ENCODE measurements around the gene CYB561D2.

CYB561D2 gene

DNA sequence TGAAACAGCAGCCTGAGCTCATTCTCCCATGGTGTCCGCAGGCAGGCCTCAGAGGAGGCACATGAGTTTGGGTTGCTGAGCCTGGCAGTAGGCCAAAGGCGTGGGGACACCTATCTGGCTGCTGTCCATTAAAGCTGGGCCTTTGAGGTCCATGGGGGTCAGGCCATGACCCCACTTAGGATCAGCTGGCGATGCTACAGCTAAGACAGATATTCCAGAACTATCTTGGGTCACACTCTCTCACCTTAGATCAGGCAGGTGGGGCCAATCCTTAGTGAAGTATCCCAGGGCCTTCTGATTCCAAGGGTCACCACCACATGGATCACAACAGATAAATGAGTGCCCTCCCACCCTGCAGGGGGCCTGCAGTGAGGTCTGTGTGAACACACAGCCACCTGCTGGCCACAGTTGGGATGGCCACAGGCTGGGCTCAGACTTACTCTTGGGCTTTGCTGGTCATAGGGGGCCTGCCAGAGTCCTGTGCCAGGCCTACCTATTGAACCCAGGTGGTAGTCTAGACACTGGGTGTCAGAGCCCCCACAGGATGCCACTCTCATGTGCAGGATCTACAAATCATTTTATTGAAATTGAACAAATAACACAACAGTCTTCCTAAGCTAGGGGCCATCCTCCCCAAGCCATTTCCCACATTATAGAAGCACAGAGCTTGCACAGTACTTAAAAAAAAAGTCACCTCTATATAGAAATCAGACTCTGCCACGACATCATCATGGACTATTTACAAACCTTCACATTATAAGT lies 26.1 kb upstream of the CYB561D2 start:
- DNase-seq, result peak; percentile 85

DNA sequence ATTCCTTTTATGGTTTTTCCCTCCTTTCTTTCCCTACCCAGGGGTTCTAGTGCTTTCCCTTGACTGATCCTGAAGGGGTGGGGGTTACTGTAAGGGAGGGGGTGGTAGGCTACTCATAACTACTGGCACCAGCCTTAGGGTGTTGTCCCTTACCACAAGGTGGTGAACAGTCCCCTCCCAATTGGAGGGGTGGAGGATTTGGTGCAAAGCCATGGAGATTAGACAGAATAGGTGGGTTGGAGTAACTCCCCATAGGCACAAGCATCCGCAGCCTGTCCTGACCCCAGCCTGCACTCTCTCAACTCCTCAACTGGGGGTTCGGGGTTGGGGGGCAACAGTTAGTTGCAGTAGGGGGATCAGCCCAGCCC lies 25.6 kb upstream of the CYB561D2 start:
- DNase-seq, result no peak

DNA sequence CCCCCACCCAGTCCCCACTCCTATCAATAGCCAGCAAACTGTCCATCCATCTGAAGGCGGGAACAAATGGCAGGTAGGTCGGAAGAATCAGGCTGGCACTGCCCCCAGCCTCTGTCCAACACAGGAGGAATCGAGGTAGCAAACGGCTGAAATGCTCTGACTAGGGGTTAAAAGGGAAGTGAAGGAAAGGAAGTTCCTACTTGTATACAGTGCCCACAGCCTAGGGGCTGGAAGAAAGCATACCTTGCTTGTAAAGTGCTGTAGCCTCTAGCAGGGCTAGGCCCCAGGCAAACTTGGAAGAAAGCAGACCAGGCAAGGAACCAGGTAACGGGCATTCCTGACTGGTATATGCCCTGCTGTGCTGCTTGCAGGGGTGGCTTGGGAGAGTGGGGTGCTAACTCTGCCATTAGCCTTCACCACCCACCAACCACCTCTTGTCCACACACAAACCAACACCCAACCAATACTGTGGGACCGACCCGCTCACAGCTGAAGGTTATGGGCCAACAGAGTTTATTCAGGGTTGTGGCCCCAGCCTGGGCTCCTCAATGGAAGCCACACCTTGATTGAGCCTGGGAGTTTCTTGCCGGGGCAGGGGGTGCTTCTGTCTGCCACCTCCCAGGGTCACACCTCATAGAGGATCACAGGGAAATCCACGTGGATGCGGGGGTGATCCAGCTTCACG lies 25.0 kb upstream of the CYB561D2 start:
- DNase-seq, result no peak

DNA sequence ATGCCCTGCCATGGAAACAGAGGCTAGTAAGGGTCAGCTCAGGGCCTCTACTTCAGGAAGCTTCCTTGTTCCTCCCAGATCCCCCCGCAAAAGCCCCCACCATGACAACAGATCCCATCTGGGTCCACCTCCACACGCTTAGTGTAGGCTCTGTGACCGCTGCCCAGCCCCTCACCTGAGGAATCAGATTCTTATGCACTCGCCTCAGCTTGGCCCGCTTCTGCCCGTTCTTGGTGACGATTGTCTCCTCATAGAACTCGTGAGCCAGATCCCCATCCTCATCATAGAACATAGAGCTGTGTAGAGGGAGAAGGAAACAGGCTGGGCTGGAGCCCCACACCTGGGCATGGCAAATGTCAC lies 24.5 kb upstream of the CYB561D2 start:
- DNase-seq, result no peak

- DNase-seq, result no peak
Measured at GRCh38 chr3:50327129-50327528, 23.5 kb upstream of the CYB561D2 start.

GRCh38 chr3:50327943-50328691 lies 22.5 kb upstream of the CYB561D2 start, which contains the start of gene TUSC2:
Gene TUSC2 (minus strand): TSS chr3:50328223. CDS start chr3:50328099, 124 bp downstream.
- peak; percentile 96 for DNase-seq

DNA sequence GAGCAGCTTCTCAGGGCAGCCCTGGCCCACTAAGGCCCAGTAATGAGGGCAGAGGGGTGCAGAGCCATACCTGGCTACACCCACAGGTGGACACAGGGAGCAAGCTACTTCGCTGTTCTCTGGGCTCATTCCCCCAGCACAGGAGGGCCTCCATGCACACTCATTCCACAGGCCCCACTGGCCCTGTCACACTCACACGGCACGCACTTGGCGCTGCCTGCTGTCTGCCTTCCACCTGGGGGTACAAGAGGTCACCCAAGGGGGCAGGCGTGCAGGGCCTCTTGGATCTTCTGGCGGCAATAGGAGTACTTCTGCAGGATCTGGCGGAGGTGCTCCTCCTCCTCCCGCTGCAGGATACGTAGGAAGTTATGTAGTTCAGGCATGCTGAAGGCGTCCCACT lies 20.3 kb upstream of the CYB561D2 start:
- DNase-seq, result no peak

DNA sequence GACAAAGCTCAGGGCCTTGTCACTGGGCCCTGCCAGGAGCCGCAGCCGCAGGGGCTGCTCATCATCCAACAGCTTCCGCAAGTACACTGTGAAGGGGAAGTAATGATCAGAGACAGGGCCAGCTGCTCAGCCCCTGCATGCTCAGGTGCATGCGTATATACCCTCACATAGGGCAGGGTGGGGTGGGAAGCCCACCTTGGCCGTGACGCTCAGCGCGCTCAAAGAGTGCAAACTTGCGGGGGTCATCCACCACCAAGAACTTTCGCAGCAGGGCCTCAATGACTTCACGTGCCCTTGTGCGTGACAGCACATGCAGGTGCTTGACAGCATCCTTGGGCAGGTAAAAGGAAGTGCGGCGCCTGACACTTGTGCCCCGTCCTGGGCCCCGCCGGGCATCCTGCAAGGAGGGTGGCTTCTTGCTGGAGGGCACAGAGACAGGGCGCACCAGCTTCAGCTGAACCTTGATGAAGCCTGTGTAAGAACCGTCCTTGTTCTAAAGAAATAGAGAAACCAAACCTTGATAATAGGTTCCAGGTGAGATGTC lies 19.2 kb upstream of the CYB561D2 start:
- no peak for DNase-seq

DNA sequence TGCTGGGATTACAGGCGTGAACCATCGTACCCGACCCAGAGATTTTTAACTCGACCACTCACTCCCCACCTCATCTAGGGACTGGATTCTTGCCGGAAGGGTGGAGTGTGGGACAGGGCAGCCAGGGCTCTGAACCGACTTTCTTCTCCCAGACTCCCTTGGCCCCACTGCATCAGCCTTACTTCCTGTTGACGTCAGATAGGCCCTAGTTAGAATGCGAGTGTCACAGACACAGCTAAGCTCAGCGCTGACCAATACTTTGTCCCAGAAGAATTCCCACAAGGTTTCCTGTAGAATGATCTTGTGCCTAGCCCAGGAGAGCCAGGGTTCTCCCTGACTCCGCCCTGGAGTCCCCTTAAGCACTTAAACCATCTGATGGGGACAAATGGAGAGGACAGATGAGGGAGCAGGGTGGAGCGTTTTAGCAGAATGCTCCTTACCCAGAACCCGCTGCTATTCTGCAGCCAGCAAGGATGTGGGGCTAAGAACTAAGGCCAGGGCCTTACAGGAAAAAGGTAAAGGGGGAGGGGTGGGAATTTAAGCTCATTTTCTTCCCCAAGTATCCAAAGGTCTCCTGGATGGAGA lies 16.8 kb upstream of the CYB561D2 start:
- no peak for DNase-seq

DNA sequence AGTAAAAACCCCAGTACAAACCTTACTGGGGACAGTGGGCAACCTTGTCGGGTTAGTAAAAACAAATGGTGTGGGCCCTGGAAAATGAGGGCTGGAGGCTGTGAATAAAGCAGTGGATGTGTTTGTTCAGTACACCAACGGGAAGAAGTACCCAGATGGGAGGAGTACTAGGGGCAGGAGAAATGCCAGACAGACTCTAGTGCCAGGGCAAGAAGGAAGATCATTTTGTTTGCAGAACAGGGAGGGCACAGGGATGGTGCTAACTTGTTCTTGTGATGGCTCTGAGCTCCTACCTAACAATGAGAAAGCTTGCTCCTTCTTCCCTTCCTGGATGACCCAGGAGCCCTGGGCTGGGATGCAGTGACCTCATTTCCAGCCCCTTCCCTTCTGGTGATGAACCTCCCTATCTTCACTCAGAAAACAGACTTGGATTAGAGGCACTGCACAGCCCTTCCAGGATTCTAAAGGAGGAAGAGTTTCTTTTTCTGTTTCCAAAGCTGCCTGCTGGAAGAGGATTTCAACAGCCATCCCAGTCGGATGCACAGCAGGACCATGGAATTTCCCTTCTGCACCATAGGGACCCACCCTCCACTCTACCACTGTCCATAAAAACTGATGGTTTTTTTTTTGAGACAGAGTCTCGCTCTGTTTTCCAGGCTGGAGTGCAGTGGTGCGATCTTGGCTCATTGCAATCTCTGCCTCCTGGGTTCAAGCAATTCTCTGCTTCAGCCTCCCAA lies 16.2 kb upstream of the CYB561D2 start:
- no peak for DNase-seq

DNA sequence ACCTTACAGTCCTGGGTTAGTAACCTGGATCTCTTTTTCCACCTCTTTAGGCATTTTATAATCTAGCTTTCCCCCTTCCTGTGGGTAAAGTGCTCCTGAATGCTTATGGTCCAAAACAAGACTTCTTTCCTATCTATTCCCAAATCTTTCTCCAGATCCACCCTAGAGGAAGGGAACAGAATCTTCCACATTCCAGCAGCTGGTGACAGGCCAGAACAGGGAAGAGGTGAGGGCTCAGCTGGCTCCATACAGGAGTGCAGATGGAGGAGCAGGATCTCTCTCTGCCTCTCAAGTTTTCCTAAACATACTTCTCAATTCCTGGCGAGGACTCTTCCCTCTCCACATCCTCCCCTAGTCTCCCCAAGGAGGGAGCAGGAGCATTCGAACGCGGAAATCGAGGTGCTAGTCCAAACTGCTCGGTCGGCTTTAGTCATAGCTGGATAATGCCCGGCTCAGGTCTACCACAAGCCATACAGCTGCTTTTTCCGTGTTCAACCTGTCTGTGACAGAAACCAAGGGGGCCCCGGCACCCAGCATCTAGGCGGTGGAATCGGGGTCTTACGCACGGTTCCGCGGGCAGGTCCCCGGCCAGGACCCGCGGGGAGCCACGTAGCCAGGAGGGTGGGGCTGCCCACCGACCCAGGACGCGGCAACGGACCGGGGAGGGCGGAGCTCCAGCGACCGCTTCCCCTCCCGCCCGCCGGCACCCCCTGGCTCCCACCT lies 14.0 kb upstream of the CYB561D2 start:
- DNase-seq, result no peak

DNA sequence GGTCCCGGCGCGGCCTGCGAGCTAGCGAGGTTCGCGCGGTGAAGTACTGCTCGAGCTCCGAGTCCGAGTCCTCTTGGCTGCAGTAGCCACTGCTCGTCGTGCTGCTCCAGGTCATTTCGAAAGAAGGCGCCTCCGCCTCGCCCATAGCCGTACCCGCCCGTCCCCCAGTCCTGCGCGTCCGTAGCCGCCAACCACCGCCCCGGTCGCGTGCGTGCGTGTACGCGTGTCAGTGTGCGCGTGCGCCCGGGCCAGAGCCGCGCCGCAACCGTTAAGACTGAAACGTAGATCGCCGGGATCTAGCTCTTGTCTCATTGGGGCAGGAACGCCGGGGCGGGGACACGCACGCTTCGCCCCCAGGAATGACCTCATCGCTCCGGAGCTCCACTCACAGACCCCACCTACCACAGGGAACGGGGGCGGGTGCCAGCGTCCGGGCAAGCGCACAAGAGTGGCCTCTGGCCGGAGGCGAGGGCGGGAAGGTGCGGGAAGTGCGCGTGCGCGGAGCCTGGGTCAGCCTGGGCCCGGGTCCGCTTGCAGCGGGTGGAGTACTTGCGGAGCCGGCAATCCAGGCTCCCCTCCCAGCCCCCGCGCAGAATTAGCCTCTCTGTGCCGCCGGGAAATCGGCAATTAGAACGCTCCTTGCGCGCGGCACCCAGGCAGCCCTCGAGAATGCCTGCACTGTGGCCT lies 13.3 kb upstream of the CYB561D2 start:
- DNase-seq, result peak; percentile 97

GRCh38 chr3:50338965-50339364 lies 11.7 kb upstream of the CYB561D2 start:
- DNase-seq, result no peak

GRCh38 chr3:50339485-50340146 lies 11.0 kb upstream of the CYB561D2 start:
- peak; percentile 67 for DNase-seq

DNA sequence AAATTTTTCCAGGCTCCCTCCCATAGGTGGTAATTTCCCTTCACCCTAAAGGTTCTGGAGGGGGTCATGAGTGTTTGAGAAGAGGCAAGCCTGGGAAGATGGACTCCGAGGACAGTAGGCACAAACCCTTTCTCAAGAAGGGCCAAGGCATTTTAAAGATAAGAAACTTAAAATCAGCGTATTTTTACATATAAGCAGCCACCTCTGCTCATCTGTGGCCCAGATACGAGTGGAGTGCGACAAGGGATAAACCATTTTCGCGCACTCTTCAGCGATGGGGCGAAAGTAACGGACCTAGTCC lies 10.6 kb upstream of the CYB561D2 start:
- no peak for DNase-seq

- peak; percentile 88 for DNase-seq
Measured at GRCh38 chr3:50340448-50341329, 10.0 kb upstream of the CYB561D2 start, which contains the start of gene RASSF1. Gene RASSF1 (minus strand): TSS chr3:50340836. CDS start chr3:50340805, 31 bp downstream.

DNA sequence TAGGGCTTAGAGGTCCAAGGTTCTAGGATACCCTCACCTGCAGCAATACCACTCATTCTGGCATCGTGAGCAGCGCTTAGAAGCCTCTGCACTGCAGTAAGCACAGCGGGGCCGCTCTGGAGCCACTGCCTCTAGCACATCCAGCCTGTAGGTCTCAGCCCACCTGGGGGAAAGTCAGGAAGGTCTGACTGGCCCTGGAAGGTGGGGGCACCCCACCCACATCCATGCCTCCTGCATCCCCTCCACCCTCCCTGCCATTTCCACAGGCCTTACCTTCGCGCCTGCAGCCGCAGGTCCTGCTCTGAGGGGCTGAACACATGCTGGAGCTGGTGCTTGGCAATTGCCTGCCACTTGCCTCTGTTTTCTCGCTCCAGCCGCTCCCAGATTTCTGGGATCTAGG lies 9.1 kb upstream of the CYB561D2 start:
- peak; percentile 72 for DNase-seq

DNA sequence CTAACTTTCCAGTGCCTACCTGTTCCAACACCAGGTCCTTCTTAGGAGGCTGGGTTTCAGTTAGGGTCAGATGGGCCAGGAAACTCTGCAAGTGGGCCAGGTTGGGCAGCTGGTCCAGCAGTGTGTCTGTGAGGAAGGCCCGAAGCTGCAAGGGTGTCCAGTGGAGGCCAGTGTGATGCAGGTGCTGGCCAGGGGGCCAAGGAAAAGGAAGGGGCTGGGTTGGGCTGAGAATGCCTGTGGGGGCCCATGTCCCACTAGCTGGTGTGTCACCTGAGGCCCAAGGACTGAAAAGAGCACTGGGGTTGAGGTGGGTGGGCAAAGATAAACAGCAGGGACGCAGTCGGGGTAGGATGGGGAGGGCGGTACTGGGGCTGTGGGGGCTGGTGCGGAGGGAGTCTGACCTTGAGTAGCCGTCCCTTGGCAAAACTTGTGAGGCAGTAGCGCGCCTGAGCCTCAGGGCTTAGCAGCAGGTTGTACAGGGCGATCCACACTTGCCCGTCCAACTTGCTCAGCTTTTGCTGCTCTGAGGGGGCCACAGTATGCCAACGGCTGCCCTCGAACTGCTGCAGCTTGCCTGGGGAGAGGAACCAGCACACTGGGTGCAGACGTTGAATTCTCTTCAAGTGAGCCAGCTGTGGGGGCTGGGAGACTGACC lies 8.5 kb upstream of the CYB561D2 start:
- no peak for DNase-seq
